ENCODE results near the gene BAG1. TPM values are rescaled to one million over a fixed set of nuclear protein-coding genes. Genes with fewer than 3 reads are reported as not detected.

The BAG1 gene
- total RNA-seq, 1 donor = 54.1 TPM

GRCh38 chr9:33290247-33291030, 25.9 kb upstream of the BAG1 start, which contains the start of gene NFX1:
Gene NFX1 (plus strand): TSS chr9:33290516. CDS start chr9:33290573, 57 bp downstream.
- TF ChIP-seq CTCF (IDR thresholded peaks at IDR 0.05; ENCODE audit: insufficient read depth, low read length) = no peak
- DNase-seq (ENCODE audit: low read depth) = peak; percentile 99

GRCh38 chr9:33289936-33290246, 25.4 kb upstream of the BAG1 start:
- peak overlapping the region; percentile 71 for H3K4me3 ChIP-seq (ENCODE audit: low read depth, low read length)

More at GRCh38 chr9:33290247-33291030, 25.9 kb upstream of the BAG1 start, which contains the start of gene NFX1:
- peak within 1 kb of the TSS; percentile 94 for H3K4me3 ChIP-seq (ENCODE audit: low read depth, low read length)

GRCh38 chr9:33289496-33289895, 25.0 kb upstream of the BAG1 start:
- H3K4me3 ChIP-seq (ENCODE audit: low read depth, low read length) = peak overlapping the region; percentile 71
- peak; percentile 14 for DNase-seq (ENCODE audit: low read depth)
- TF ChIP-seq CTCF (IDR thresholded peaks at IDR 0.05; ENCODE audit: insufficient read depth, low read length) = no peak

More at GRCh38 chr9:33289936-33290246, 25.4 kb upstream of the BAG1 start:
- no peak for TF ChIP-seq CTCF (IDR thresholded peaks at IDR 0.05; ENCODE audit: insufficient read depth, low read length)
- DNase-seq (ENCODE audit: low read depth) = no peak

- no peak overlapping the region for H3K4me3 ChIP-seq (ENCODE audit: low read depth, low read length)
- TF ChIP-seq CTCF (IDR thresholded peaks at IDR 0.05; ENCODE audit: insufficient read depth, low read length) = no peak
- DNase-seq (ENCODE audit: low read depth) = no peak
Observed at GRCh38 chr9:33288828-33289483, 24.4 kb upstream of the BAG1 start.

- H3K4me3 ChIP-seq (ENCODE audit: low read depth, low read length) = no peak overlapping the region
- no peak for DNase-seq (ENCODE audit: low read depth)
- no peak for TF ChIP-seq CTCF (IDR thresholded peaks at IDR 0.05; ENCODE audit: insufficient read depth, low read length)
Observed at GRCh38 chr9:33288235-33288634, 23.7 kb upstream of the BAG1 start.

- peak; percentile 83 for TF ChIP-seq CTCF (IDR thresholded peaks at IDR 0.05; ENCODE audit: insufficient read depth, low read length)
- DNase-seq (ENCODE audit: low read depth) = peak; percentile 83
- H3K4me3 ChIP-seq (ENCODE audit: low read depth, low read length) = no peak overlapping the region
Observed at GRCh38 chr9:33287087-33287490, 22.6 kb upstream of the BAG1 start.

All from fibroblast of the aortic adventitia (primary cell).